Fibroblast of the aortic adventitia (primary cell): ENCODE results near the gene CENPV. TPM values are rescaled to one million over a fixed set of nuclear protein-coding genes. Genes with fewer than 3 reads are reported as not detected.
"Not testable (repeated sequence)": the region's sequence is repeated elsewhere in the genome, so short reads cannot be mapped to it uniquely, and the experiment has no call there.

Experiments
- DNase-seq: peaks from one replicate; pipeline ENCODE4 v3.0.0-alpha.2; 2010; ENCODE audit warnings: low read depth
- H3K4me3 ChIP-seq: 2 replicates; pipeline ENCODE4 v1.5.1; 2011; ENCODE audit warnings: low read depth, mild to moderate bottlenecking, control low read depth, low read length, moderate library complexity
- CTCF ChIP-seq: IDR thresholded peaks from 2 replicates; pipeline ENCODE4 v1.5.1; 2011; ENCODE audit warnings: mild to moderate bottlenecking, low read length, control low read depth, inconsistent platforms; ENCODE audit not compliant: insufficient read depth
- total RNA-seq: library from RNA; depleted of rRNA; stranded (reverse); fragments of >200 nt; gene quantifications from 2 replicates; pipeline ENCODE4 v1.2.3, GENCODE V29; 2012; ENCODE audit warnings: low replicate concordance

The CENPV gene
- total RNA-seq, 1 donor: 10.2 TPM

- no peak for DNase-seq
Observed at GRCh38 chr17:16301963-16302855, 51.1 kb downstream of the CENPV start.

GRCh38 chr17:16300554-16300953 is 52.7 kb downstream of the CENPV start:
- H3K4me3 ChIP-seq: no peak overlapping the region
- TF ChIP-seq CTCF: no peak
- no peak for DNase-seq

More at GRCh38 chr17:16301963-16302855, 51.1 kb downstream of the CENPV start:
- no peak for TF ChIP-seq CTCF
- H3K4me3 ChIP-seq: no peak overlapping the region

- TF ChIP-seq CTCF: no peak
- H3K4me3 ChIP-seq: no peak overlapping the region
- no peak for DNase-seq
Observed at GRCh38 chr17:16298140-16298662, 55.1 kb downstream of the CENPV start.

- H3K4me3 ChIP-seq: no peak overlapping the region
- no peak for DNase-seq
- no peak for TF ChIP-seq CTCF
Observed at GRCh38 chr17:16297367-16298139, 55.7 kb downstream of the CENPV start.

- not testable (repeated sequence) for DNase-seq, H3K4me3 ChIP-seq
Observed at GRCh38 chr17:16296072-16296471, 57.2 kb downstream of the CENPV start.

GRCh38 chr17:16294560-16294959 is 58.7 kb downstream of the CENPV start:
- DNase-seq: no peak
- TF ChIP-seq CTCF: no peak
- H3K4me3 ChIP-seq: no peak overlapping the region

GRCh38 chr17:16293931-16294330 is 59.3 kb downstream of the CENPV start:
- no peak for TF ChIP-seq CTCF
- DNase-seq: no peak

More at GRCh38 chr17:16293931-16294330, 59.3 kb downstream of the CENPV start:
- H3K4me3 ChIP-seq: no peak overlapping the region
